K562 (cell line): ENCODE results near the gene RPL29. TPM values are rescaled to one million over a fixed set of nuclear protein-coding genes. Genes with fewer than 3 reads are reported as not detected.

ENCODE experiments used
- ATAC-seq: fragments of 200-7000 bp; cut with Tn5 transposase; 3 replicates; pipeline ENCODE4 v1.9.1; 2020; ENCODE audit warnings: moderate library complexity
- BruUV-seq: library from RNA; stranded (reverse); fragments of 400-500 nt; replicated peaks from 2 replicates; lab custom pipeline; 2021; lab: Mats Ljungman, UMichigan
- CTCF ChIA-PET: fragments of 300-600 bp; formaldehyde crosslinking; extraction: SDS; loops from one replicate; lab custom pipeline; 2021; ENCODE audit warnings: low intra/inter-chr PET ratio; lab: Yijun Ruan, JAX
- POLR2A ChIA-PET: fragments of 300-600, 350-650 bp; sonication (Branson Sonifier 250); formaldehyde crosslinking; extraction: SDS; loops from one replicate; lab custom pipeline; 2021; ENCODE audit warnings: antibody characterized with exemption, inconsistent platforms; lab: Yijun Ruan, JAX
- DNase-seq, 4 experiments: peaks; one replicate each; pipeline versions ENCODE4 v3.0.0 to v3.0.0-alpha.2; 2011 to 2018; ENCODE audit warnings: low spot score in 3 of 4, mixed read lengths in 3 of 4; ENCODE audit errors: extremely low read depth in 1 of 4
- FAIRE-seq: peaks from 2 replicates; lab custom pipeline; 2011; peaks lifted over from hg19 to GRCh38; lab: Jason Lieb, UNC
- H2AFZ ChIP-seq: 2 replicates; pipeline ENCODE4 v1.6.0; 2011; ENCODE audit warnings: low read depth, low read length, control low read depth, inconsistent platforms
- H3K27ac ChIP-seq: fragments of 200-600 bp; 3 replicates; pipeline ENCODE4 v1.8.0; 2011; ENCODE audit warnings: low read depth, mild to moderate bottlenecking, control low read depth, inconsistent platforms, low read length, moderate library complexity, mixed read lengths; ENCODE audit errors: extremely low read depth
- H3K27me3 ChIP-seq, 2 experiments: fragments of 300-600 bp in 1 of 2; 2 replicates in 1 of 2; 3 replicates in 1 of 2; pipeline versions ENCODE4 v1.6.0 to v1.8.0; 2011; ENCODE audit warnings: inconsistent platforms in 2 of 2, low read length in 2 of 2, mild to moderate bottlenecking in 1 of 2, mixed read lengths in 1 of 2, moderate library complexity in 1 of 2; ENCODE audit not compliant: control insufficient read depth in 2 of 2, insufficient read depth in 2 of 2
- H3K36me3 ChIP-seq: fragments of 300-600 bp; 3 replicates; pipeline ENCODE4 v1.8.0; 2011; ENCODE audit warnings: mild to moderate bottlenecking, low read length, inconsistent platforms; ENCODE audit not compliant: control insufficient read depth, insufficient read depth
- H3K4me1 ChIP-seq, 2 experiments: fragments of 200-600 bp in 1 of 2; replicated peaks in 1 of 2; 2 replicates in 1 of 2; 3 replicates in 1 of 2; pipeline versions ENCODE4 v1.5.1 to v1.8.0; 2011; ENCODE audit warnings: inconsistent platforms in 2 of 2, low read length in 2 of 2, mild to moderate bottlenecking in 1 of 2, mixed read lengths in 1 of 2, moderate library complexity in 1 of 2; ENCODE audit not compliant: control insufficient read depth in 2 of 2, insufficient read depth in 2 of 2
- H3K4me2 ChIP-seq: 2 replicates; pipeline ENCODE4 v1.6.1; 2011; ENCODE audit warnings: low read length, control low read depth, inconsistent platforms, mixed read lengths; ENCODE audit not compliant: insufficient read depth
- H3K4me3 ChIP-seq: fragments of 200-600 bp; sonication (generic), shearing (Covaris generic); 2 replicates; pipeline ENCODE4 v1.5.1; 2016; ENCODE audit warnings: control low read depth, inconsistent platforms
- H3K79me2 ChIP-seq: fragments of 200-600 bp; 3 replicates; pipeline ENCODE4 v1.8.0; 2011; ENCODE audit warnings: low read length, inconsistent platforms; ENCODE audit not compliant: control insufficient read depth, insufficient read depth
- H3K9ac ChIP-seq, 2 experiments: 2 replicates each; pipeline versions ENCODE4 v1.6.0 to v1.6.1; 2011; ENCODE audit warnings: low read depth in 2 of 2, low read length in 2 of 2, control low read depth in 1 of 2, inconsistent platforms in 1 of 2, mild to moderate bottlenecking in 1 of 2, mixed read lengths in 1 of 2; ENCODE audit not compliant: insufficient read depth in 1 of 2
- H3K9me1 ChIP-seq: one replicate; pipeline ENCODE4 v1.6.0; 2011; ENCODE audit warnings: inconsistent platforms, mild to moderate bottlenecking, low read length, moderate library complexity; ENCODE audit not compliant: control insufficient read depth, insufficient read depth
- H3K9me3 ChIP-seq: replicated peaks from 2 replicates; pipeline ENCODE4 v1.5.1; 2011; ENCODE audit warnings: low read depth, low read length, inconsistent platforms; ENCODE audit not compliant: control insufficient read depth, insufficient read depth
- H4K20me1 ChIP-seq: replicated peaks from 2 replicates; pipeline ENCODE4 v1.6.1; 2011; ENCODE audit warnings: low read length, inconsistent platforms, mixed read lengths; ENCODE audit not compliant: control insufficient read depth, insufficient read depth
- ARHGAP35 ChIP-seq: fragments of 450-650 bp; IDR thresholded peaks from 2 replicates; pipeline ENCODE4 v1.6.1; 2018; ENCODE audit not compliant: partially characterized antibody
- SMC3 ChIP-seq: conservative IDR thresholded peaks from 2 replicates; pipeline ENCODE4 v1.6.1; 2011; ENCODE audit warnings: low read depth, low read length, improper control_type of control experiment; ENCODE audit not compliant: insufficient read depth
- TFAM ChIP-seq: fragments of 250-450 bp; sonication (Bioruptor Pico); conservative IDR thresholded peaks from 2 replicates; pipeline ENCODE4 v1.5.0; 2021; ENCODE audit warnings: mild to moderate bottlenecking, moderate library complexity
- TRIM25 ChIP-seq: fragments of 450-650 bp; IDR thresholded peaks from 2 replicates; pipeline ENCODE4 v1.7.0; 2016; ENCODE audit warnings: borderline replicate concordance
- USF1 ChIP-seq: sonication (generic); formaldehyde crosslinking; IDR thresholded peaks from 2 replicates; pipeline ENCODE4 v1.9.0; 2022; ENCODE audit warnings: mild to moderate bottlenecking, missing genetic modification reagents
- WGBS: fragments of 100-300 bp; shearing (Covaris generic); methylation state at CpG from one replicate; pipeline ENCODE4 v1.1.6; 2016; ENCODE audit warnings: low coverage, mixed read lengths; ENCODE audit not compliant: insufficient coverage; ENCODE audit errors: missing lambda C conversion rate; 5-methylcytosine and 5-hydroxymethylcytosine counted together
- in situ Hi-C: fragments of 300-500 bp; cut with MboI; formaldehyde crosslinking; loops from 4 replicates; pipeline ENCODE4 v1.15.0; 2018; ENCODE audit warnings: inconsistent platforms, mixed read lengths
- intact Hi-C: fragments of 100-400 bp; cut with micrococcal nuclease; formaldehyde crosslinking; loops from 2 replicates; pipeline ENCODE4 v1.14.2; 2022
- polyA plus RNA-seq, 8 experiments: library from polyadenylated mRNA; depleted of rRNA in 4 of 8; stranded (reverse) in 5 of 8; unstranded in 3 of 8; fragments of >200 nt; fragmentation: Nextera tagmentation in 2 of 8; fragmentation: Illumina TruSeq in 1 of 8; extraction: Ambion mirVana in 2 of 8; extraction: Trizol in 1 of 8; gene quantifications; 2 replicates each; pipeline versions ENCODE4 v1.2.1 to v1.2.3, GENCODE V29; 2011 to 2014; ENCODE audit warnings: inconsistent platforms in 1 of 8, missing spikeins in 1 of 8
- total RNA-seq, 7 experiments: library from RNA; depleted of rRNA in 6 of 7; stranded (reverse); fragments of >200 nt in 6 of 7; fragmentation: Illumina TruSeq in 2 of 7; extraction: Trizol in 2 of 7; gene quantifications; 2 replicates each; pipeline versions ENCODE4 v1.2.1 to v1.2.3, GENCODE V29; 2011 to 2021; ENCODE audit warnings: low replicate concordance in 1 of 7

RPL29 gene
- total and polyA plus RNA-seq, 9 of the 15 experiments (the other 6 are each of a cell fraction or from before 2014, with no cell fraction given) = 568 to 1,475 (median 1,104) TPM

GRCh38 chr3:51960386-51960785 lies 35.3 kb downstream of the RPL29 start:
- 0 out of 2 replicates have a peak, but pooled peaks cover 6% of the 10 kb centered on the region for H4K20me1 ChIP-seq
- H3K4me1 ChIP-seq = peaks cover 0 to 23% of the 10 kb centered on the region in 2 experiments; a peak in 2 of 5 replicates
- H2AFZ ChIP-seq = no peak overlapping the region
- H3K4me3 ChIP-seq = no peak overlapping the region
- TF ChIP-seq SMC3 (no peak), TRIM25 (no peak), ARHGAP35 (no peak), USF1 (CRISPR knock-in tag) (no peak), TFAM (no peak)
- H3K4me2 ChIP-seq = no peak overlapping the region
- no peak for FAIRE-seq
- H3K27ac ChIP-seq = no peak overlapping the region
- no peaks in the 10 kb centered on the region for H3K9me1 ChIP-seq
- H3K9ac ChIP-seq = peak overlapping the region in 1 of 2 experiments; percentile 20; a peak in 2 of 4 replicates
- H3K9me3 ChIP-seq = no peaks in the 10 kb centered on the region
- intact Hi-C loops (no loop called here), in situ Hi-C loops (no loop called here)
- ChIA-PET CTCF (no interaction called here), POLR2A (no interaction called here)
- H3K36me3 ChIP-seq = no peaks in the 10 kb centered on the region
- BruUV-seq = no TSS peak
- DNase-seq = no peak
- peaks cover 0 to 17% of the 10 kb centered on the region in 2 experiments; a peak in 2 of 5 replicates for H3K27me3 ChIP-seq
- ATAC-seq = no peak
- H3K79me2 ChIP-seq = no peaks in the 10 kb centered on the region
- WGBS = 14% methylated on average over 9 of the region's 10 CpGs
